ENCODE results near the gene STX10. TPM values are rescaled to one million over a fixed set of nuclear protein-coding genes. Genes with fewer than 3 reads are reported as not detected.

The STX10 gene
- total RNA-seq, 1 donor from 2014 or later = 89.0 TPM

DNA sequence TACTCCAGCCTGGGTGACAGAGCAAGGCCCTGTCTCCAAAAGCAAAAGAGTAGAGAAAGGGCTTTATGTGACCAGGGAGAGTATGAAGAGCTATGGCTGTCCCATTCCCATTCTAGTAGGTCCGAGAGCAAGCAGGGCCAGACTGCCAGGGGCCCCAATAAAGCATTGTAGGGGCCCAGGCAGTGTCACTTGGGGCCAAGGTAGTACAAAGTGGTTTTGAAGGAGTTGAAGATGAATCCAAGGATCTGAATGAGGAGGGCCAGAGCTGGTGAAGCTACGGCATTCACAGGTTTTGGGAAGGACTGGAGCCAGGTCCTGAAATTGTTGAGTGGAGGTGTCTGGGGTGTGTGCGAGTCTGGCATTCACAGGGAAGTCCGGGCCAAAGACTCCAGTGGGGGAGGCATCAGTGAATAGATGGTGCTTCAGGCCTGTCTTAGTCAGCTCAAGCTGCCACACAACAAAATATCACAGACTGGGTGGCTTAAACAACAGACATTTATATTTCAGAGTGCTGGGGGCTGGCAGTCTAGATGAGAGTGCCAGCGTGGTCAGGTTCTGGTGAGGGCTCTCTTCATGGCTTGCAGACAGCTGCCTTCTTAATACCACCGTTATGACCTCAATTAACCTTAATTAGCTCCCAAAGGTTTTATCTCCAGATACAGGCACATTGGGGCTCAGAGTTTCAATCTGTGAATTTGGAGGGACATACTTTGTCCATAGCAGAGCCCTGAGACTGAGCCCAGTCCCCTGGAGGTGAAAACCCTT, 22.2 kb downstream of the STX10 start:
- no peak for DNase-seq (ENCODE audit: low read depth)
- TF ChIP-seq, protein P1, sequence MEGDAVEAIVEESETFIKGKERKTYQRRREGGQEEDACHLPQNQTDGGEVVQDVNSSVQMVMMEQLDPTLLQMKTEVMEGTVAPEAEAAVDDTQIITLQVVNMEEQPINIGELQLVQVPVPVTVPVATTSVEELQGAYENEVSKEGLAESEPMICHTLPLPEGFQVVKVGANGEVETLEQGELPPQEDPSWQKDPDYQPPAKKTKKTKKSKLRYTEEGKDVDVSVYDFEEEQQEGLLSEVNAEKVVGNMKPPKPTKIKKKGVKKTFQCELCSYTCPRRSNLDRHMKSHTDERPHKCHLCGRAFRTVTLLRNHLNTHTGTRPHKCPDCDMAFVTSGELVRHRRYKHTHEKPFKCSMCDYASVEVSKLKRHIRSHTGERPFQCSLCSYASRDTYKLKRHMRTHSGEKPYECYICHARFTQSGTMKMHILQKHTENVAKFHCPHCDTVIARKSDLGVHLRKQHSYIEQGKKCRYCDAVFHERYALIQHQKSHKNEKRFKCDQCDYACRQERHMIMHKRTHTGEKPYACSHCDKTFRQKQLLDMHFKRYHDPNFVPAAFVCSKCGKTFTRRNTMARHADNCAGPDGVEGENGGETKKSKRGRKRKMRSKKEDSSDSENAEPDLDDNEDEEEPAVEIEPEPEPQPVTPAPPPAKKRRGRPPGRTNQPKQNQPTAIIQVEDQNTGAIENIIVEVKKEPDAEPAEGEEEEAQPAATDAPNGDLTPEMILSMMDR (conservative IDR thresholded peaks at IDR 0.05; ENCODE audit: low read depth, low read length) = no peak
- no peak overlapping the region for H3K4me3 ChIP-seq (ENCODE audit: low read depth, low read length)

DNA sequence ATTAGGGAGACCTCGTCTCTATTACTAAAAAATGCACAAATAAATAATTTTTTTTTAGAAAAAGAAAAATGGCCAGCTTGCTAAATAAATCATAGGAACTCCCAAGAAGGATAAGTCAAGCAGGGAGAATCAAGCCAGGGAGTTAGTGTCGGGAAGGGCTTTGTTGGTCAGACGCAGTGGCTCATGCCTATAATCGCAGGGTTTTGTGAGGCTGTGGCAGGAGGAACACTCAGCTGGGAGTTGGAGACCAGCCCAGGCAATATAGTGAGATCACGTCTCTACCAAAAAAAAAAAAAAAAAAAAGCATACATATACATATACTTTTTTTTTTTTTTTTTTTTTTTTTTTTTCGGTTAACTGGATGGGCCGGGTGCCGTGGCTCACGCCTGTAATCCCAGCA, 23.1 kb downstream of the STX10 start:
- no peak for DNase-seq (ENCODE audit: low read depth)
- TF ChIP-seq, protein P1 (conservative IDR thresholded peaks at IDR 0.05; ENCODE audit: low read depth, low read length) = no peak

DNA sequence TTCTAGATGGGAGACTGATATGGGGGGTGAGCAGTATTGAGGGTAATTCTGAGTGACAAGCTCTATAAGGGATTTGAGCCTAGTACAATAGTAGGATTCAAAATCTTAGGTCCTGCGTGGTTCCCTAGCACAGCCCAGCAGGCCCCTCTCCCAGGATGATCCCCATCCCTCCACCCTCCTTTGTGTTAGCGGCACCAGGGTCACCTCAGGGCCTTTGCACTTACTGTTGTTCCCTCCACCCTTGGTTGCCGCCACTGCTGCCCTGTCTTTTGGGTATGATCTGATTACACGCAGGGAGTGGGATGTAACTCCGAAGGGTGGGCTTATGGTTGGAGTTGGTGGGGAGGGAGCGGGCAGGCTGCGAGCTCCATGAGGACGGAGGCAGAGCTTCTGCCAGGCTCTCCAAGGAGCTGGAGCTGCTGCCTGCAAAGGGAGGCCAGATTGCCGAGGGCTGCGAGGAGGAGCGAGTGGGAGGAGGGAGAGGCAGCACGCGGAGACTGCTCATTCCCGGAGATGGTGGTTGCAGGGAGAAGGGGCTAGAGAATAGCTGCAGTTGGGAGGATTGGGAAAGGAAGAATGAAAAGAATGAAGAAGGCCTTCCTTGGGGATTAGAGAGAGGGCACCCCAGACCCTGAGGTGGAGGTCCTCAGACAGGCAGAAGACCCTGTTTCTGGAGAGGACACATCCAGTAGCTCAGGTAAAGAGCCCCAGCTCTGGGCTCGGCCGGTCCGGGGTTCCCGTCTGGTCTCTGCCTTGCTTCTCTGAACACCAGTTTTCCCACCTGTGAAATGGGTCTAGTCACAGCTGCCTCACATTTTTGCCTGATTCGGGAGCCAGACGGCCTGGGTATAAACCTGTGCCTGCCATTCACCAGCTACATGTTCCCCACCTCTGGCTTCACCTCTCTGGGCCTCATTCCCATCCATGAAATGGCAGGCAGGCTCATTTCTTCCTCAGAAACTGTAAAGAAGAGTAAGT, 26.9 kb downstream of the STX10 start:
- DNase-seq (ENCODE audit: low read depth) = no peak
- no peak overlapping the region for H3K4me3 ChIP-seq (ENCODE audit: low read depth, low read length)
- TF ChIP-seq, protein P1 (conservative IDR thresholded peaks at IDR 0.05; ENCODE audit: low read depth, low read length) = no peak

More for the DNA sequence above, 23.1 kb downstream of the STX10 start:
- no peak overlapping the region for H3K4me3 ChIP-seq (ENCODE audit: low read depth, low read length)

DNA sequence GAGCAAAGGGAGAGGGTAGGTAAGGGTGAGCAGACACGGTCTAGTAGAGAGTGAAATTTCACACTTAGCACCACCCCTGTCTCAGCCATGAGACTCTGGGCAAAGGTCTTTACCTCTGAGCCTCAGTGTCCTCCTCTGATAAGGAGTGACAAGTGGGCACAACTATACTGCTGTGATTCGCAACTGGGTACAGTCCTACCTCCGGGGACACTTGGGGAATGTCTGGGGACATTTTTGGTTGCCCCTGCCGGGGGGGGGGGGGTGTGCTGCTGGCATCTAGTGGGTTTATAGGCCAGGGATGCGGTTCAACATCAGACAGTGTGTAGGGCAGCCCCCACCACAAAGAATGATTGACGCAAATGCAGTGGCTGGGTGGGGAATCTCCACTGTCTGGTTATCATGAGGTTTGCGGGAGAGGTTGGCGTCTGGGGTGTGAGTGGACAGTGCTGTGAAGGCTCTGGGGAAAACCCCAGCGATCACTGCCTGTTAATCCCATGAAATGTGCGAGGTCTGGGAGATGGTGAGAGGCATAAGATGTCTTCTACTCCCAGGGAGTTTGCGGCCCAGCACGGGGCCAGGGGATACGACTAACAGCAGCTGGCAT, 27.8 kb downstream of the STX10 start:
- TF ChIP-seq, protein P1 (conservative IDR thresholded peaks at IDR 0.05; ENCODE audit: low read depth, low read length) = no peak
- no peak for DNase-seq (ENCODE audit: low read depth)

DNA sequence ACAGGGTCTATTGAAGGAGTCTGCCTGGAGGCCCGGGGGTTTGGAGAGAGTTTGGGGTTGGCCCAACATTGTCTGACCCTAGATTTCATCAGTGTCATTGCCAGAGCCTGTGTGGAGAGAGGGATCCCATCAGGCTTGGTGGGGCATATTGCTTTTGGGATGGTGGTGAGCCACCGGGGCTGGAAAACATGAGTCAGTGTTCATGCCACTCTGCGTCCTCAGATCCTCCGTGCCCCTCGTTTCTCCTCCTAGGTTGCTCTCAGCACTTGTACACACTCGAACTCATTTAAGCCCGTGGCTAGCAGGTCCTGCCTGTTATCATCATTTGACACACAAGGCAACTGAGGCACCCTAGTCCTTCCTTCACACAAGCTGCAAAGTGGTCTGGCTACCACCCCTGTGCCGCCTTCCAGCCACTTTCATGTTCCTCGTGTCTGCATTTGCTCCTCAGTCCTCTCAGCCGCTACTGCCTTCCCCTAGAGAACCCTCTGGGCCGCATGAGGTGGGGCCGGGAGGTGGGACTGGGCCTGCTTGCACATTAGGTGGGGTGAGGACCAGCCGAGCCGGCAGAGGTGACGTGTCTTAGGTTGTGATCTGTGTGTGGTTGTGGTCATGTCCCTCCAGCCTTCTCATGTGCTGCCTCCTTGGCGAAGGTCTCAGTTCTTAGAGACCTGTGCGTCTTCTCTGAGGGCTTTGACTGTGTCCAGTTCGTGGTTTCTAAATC, 28.5 kb downstream of the STX10 start:
- no peak for DNase-seq (ENCODE audit: low read depth)
- no peak overlapping the region for H3K4me3 ChIP-seq (ENCODE audit: low read depth, low read length)
- TF ChIP-seq, protein P1 (conservative IDR thresholded peaks at IDR 0.05; ENCODE audit: low read depth, low read length) = no peak

More for the DNA sequence above, 27.8 kb downstream of the STX10 start:
- no peak overlapping the region for H3K4me3 ChIP-seq (ENCODE audit: low read depth, low read length)

DNA sequence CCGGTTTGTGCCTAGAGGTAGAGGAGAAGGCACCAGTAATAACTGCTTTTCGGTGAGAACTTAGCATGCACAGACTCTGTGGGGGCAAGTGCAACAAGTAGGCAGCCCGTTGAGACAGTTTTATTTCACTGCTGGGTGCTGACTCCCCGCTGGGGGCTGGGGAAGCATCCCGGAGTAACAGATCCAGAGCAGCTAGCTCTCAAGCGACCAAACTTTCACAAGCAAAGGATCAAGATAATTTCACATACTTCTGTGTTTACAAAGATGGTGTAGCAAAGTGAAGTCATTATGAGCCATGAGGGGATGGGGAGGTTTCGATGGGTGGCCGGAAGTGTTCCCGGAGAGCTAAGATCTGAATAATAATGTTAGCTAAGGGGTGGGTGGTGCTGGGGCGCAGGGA, 29.4 kb downstream of the STX10 start:
- H3K4me3 ChIP-seq (ENCODE audit: low read depth, low read length) = no peak overlapping the region
- no peak for DNase-seq (ENCODE audit: low read depth)
- TF ChIP-seq, protein P1 (conservative IDR thresholded peaks at IDR 0.05; ENCODE audit: low read depth, low read length) = no peak
